ENCODE data around the gene NSMF.

DNA sequence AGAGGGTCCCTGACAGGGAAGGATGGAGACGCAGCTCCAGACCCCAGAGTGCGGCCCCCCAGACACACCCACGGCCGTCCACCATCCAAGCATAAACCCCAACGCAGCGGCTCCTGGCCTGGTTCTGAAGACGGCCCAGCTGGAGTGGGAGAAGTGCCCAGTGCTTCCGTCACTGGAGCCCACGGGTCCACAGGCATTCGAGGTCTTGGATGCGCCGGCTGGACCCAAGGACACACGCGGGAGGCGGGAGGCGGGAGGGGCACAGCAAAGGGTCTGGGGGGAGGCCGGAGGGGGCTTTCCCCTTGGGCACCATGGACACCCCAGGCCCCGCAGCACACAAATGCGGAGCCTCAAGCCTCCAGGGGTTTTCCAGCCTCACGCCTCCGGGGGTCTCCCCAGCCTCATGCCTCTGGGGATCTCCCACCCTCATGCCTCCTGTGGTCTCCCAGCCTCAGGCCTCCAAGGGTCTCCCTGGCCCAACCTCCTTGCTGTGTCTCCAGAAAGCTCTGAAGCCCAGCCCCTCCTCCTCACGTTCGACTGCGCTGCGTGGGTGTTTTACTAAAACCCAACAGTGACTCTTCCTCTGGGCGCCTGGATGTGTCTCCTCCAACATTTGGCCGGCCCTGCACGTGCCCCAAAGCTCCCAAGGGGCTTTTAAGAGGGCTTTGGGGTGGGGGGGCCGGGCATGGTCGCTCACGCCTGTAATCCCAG, 51.4 kb downstream of the NSMF start:
- TF ChIP-seq, protein P1, sequence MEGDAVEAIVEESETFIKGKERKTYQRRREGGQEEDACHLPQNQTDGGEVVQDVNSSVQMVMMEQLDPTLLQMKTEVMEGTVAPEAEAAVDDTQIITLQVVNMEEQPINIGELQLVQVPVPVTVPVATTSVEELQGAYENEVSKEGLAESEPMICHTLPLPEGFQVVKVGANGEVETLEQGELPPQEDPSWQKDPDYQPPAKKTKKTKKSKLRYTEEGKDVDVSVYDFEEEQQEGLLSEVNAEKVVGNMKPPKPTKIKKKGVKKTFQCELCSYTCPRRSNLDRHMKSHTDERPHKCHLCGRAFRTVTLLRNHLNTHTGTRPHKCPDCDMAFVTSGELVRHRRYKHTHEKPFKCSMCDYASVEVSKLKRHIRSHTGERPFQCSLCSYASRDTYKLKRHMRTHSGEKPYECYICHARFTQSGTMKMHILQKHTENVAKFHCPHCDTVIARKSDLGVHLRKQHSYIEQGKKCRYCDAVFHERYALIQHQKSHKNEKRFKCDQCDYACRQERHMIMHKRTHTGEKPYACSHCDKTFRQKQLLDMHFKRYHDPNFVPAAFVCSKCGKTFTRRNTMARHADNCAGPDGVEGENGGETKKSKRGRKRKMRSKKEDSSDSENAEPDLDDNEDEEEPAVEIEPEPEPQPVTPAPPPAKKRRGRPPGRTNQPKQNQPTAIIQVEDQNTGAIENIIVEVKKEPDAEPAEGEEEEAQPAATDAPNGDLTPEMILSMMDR (IDR thresholded peaks at IDR 0.05 in 2 of 3, conservative IDR thresholded peaks at IDR 0.05 in 1 of 3; ENCODE audit: control insufficient read depth in 2 of 3, extremely low read depth in 1 of 3, insufficient read depth in 1 of 3, low read depth in 3 of 3, low read length in 3 of 3) = no peak
- TF ChIP-seq, protein P2, sequence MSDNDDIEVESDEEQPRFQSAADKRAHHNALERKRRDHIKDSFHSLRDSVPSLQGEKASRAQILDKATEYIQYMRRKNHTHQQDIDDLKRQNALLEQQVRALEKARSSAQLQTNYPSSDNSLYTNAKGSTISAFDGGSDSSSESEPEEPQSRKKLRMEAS (IDR thresholded peaks at IDR 0.05; ENCODE audit: low read depth, low read length) = no peak
- TF ChIP-seq MYC (IDR thresholded peaks at IDR 0.05; ENCODE audit: insufficient read depth, insufficient read length, insufficient replicate concordance, low read length, severe bottlenecking) (no peak), YY1 (IDR thresholded peaks at IDR 0.05; ENCODE audit: low read depth, low read length) (no peak), NFYB (IDR thresholded peaks at IDR 0.05; ENCODE audit: insufficient read depth, low read depth, low read length) (no peak), POLR2AphosphoS5 (IDR thresholded peaks at IDR 0.05; ENCODE audit: low read length) (no peak), RFX5 (IDR thresholded peaks at IDR 0.05; ENCODE audit: low read depth, low read length) (no peak), ZNF384 (IDR thresholded peaks at IDR 0.05; ENCODE audit: borderline replicate concordance, low read depth, low read length) (no peak), STAT1 (conservative IDR thresholded peaks at IDR 0.05) (no peak), ZSCAN29 (IDR thresholded peaks at IDR 0.05) (no peak), SIN3A (IDR thresholded peaks at IDR 0.05; ENCODE audit: low read depth, low read length) (no peak), BHLHE40 (IDR thresholded peaks at IDR 0.05; ENCODE audit: borderline replicate concordance in 1 of 2, low read depth in 2 of 2, low read length in 1 of 2) (peak; percentile 91 to 96)
- TF ChIP-seq, protein P3, sequence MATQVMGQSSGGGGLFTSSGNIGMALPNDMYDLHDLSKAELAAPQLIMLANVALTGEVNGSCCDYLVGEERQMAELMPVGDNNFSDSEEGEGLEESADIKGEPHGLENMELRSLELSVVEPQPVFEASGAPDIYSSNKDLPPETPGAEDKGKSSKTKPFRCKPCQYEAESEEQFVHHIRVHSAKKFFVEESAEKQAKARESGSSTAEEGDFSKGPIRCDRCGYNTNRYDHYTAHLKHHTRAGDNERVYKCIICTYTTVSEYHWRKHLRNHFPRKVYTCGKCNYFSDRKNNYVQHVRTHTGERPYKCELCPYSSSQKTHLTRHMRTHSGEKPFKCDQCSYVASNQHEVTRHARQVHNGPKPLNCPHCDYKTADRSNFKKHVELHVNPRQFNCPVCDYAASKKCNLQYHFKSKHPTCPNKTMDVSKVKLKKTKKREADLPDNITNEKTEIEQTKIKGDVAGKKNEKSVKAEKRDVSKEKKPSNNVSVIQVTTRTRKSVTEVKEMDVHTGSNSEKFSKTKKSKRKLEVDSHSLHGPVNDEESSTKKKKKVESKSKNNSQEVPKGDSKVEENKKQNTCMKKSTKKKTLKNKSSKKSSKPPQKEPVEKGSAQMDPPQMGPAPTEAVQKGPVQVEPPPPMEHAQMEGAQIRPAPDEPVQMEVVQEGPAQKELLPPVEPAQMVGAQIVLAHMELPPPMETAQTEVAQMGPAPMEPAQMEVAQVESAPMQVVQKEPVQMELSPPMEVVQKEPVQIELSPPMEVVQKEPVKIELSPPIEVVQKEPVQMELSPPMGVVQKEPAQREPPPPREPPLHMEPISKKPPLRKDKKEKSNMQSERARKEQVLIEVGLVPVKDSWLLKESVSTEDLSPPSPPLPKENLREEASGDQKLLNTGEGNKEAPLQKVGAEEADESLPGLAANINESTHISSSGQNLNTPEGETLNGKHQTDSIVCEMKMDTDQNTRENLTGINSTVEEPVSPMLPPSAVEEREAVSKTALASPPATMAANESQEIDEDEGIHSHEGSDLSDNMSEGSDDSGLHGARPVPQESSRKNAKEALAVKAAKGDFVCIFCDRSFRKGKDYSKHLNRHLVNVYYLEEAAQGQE (IDR thresholded peaks at IDR 0.05; ENCODE audit: low read depth, low read length) = no peak
- TF ChIP-seq, protein P4, sequence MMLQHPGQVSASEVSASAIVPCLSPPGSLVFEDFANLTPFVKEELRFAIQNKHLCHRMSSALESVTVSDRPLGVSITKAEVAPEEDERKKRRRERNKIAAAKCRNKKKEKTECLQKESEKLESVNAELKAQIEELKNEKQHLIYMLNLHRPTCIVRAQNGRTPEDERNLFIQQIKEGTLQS (IDR thresholded peaks at IDR 0.05; ENCODE audit: borderline replicate concordance, extremely low read depth, low read depth, low read length) = no peak
